GM12878 (cell line): ENCODE data around the gene INHA. TPM values are rescaled to one million over a fixed set of nuclear protein-coding genes. Genes with fewer than 3 reads are reported as not detected.

Experiments used
- ATAC-seq: fragments of 200-7000 bp; cut with Tn5 transposase; 3 replicates; pipeline ENCODE4 v1.9.1; 2020; ENCODE audit warnings: mild to moderate bottlenecking, moderate library complexity
- BruUV-seq: library from RNA; stranded (reverse); fragments of 400-500 nt; replicated peaks from 2 replicates; lab custom pipeline; 2021; lab: Mats Ljungman, UMichigan
- CTCF ChIA-PET: fragments of 300-600 bp; sonication (Branson Sonifier 250); formaldehyde crosslinking; extraction: SDS; loops from one replicate; lab custom pipeline; 2021; ENCODE audit warnings: inconsistent platforms; lab: Yijun Ruan, JAX
- POLR2A ChIA-PET: fragments of 350-600 bp; formaldehyde crosslinking; extraction: SDS; loops from one replicate; lab custom pipeline; 2021; ENCODE audit warnings: inconsistent platforms; lab: Charles Lee
- RAD21 ChIA-PET: fragments of 300-600 bp; sonication (Branson Sonifier 250); formaldehyde crosslinking; loops from one replicate; lab custom pipeline; 2023; ENCODE audit warnings: antibody characterized with exemption; ENCODE audit not compliant: unreplicated experiment; lab: Charles Lee
- SMC1A ChIA-PET: fragments of 300-600 bp; sonication (Branson Sonifier 250); formaldehyde crosslinking; loops from one replicate; lab custom pipeline; 2023; ENCODE audit not compliant: unreplicated experiment, uncharacterized antibody; lab: Charles Lee
- DNase-seq: peaks from one replicate; pipeline ENCODE4 v3.0.0-alpha.2; 2011; ENCODE audit warnings: low read depth, low spot score
- FAIRE-seq: peaks from 3 replicates; lab custom pipeline; 2011; peaks lifted over from hg19 to GRCh38; lab: Jason Lieb, UNC
- H2AFZ ChIP-seq: 2 replicates; pipeline ENCODE4 v1.6.0; 2011; ENCODE audit warnings: low read depth, low read length, control low read depth; ENCODE audit not compliant: control insufficient read depth
- H3K27ac ChIP-seq: 2 replicates; pipeline ENCODE4 v1.5.1; 2011; ENCODE audit warnings: control low read depth; ENCODE audit not compliant: control insufficient read depth, insufficient read depth
- H3K27me3 ChIP-seq, 2 experiments: replicated peaks in 1 of 2; 2 replicates each; pipeline versions ENCODE4 v1.6.0 to v1.6.1; 2011; ENCODE audit warnings: low read length in 1 of 2; ENCODE audit not compliant: control insufficient read depth in 2 of 2, insufficient read depth in 2 of 2
- H3K36me3 ChIP-seq, 2 experiments: 2 replicates each; pipeline ENCODE4 v1.5.1; 2011; ENCODE audit warnings: low read length in 1 of 2; ENCODE audit not compliant: control insufficient read depth in 2 of 2, insufficient read depth in 2 of 2
- H3K4me1 ChIP-seq: 2 replicates; pipeline ENCODE4 v1.6.1; 2011; ENCODE audit warnings: mild to moderate bottlenecking, low read length, moderate library complexity, mixed read lengths; ENCODE audit not compliant: control insufficient read depth, insufficient read depth
- H3K4me2 ChIP-seq: 2 replicates; pipeline ENCODE4 v1.6.0; 2011; ENCODE audit warnings: control low read depth; ENCODE audit not compliant: control insufficient read depth, insufficient read depth
- H3K4me3 ChIP-seq: fragments of 200-600 bp; sonication (generic); 2 replicates; pipeline ENCODE4 v1.5.1; 2016
- H3K79me2 ChIP-seq: 2 replicates; pipeline ENCODE4 v1.6.0; 2011; ENCODE audit warnings: low read length; ENCODE audit not compliant: control insufficient read depth, insufficient read depth
- H3K9ac ChIP-seq: 2 replicates; pipeline ENCODE4 v1.8.0; 2011; ENCODE audit warnings: low read length, control low read depth, mixed read lengths; ENCODE audit not compliant: control insufficient read depth, insufficient read depth
- H3K9me3 ChIP-seq: replicated peaks from 3 replicates; pipeline ENCODE4 v1.5.1; 2011; ENCODE audit warnings: mild to moderate bottlenecking, low read length; ENCODE audit not compliant: control insufficient read depth, insufficient read depth
- H4K20me1 ChIP-seq: 2 replicates; pipeline ENCODE4 v1.6.0; 2011; ENCODE audit not compliant: control insufficient read depth, insufficient read depth
- CBX3 ChIP-seq: fragments of 200-600 bp; sonication (generic); IDR thresholded peaks from 2 replicates; pipeline ENCODE4 v1.6.1; 2016; ENCODE audit warnings: low read depth, borderline replicate concordance
- IRF3 ChIP-seq: fragments of 450-650 bp; IDR thresholded peaks from 2 replicates; pipeline ENCODE4 v1.6.1; 2014; ENCODE audit warnings: mild to moderate bottlenecking
- MAX ChIP-seq: IDR thresholded peaks from 2 replicates; pipeline ENCODE4 v1.6.1; 2012; ENCODE audit warnings: low read depth, low read length, improper control_type of control experiment
- MTA3 ChIP-seq: IDR thresholded peaks from 2 replicates; pipeline ENCODE4 v1.6.1; 2012; ENCODE audit warnings: low read length, inconsistent platforms, borderline replicate concordance
- PML ChIP-seq: IDR thresholded peaks from 2 replicates; pipeline ENCODE4 v1.6.1; 2012; ENCODE audit warnings: low read length, inconsistent platforms
- RBBP5 ChIP-seq: fragments of 200-600 bp; sonication (generic); conservative IDR thresholded peaks from 2 replicates; pipeline ENCODE4 v1.6.1; 2016
- RFX5 ChIP-seq: IDR thresholded peaks from 2 replicates; pipeline ENCODE4 v1.6.1; 2011; ENCODE audit warnings: low read depth, low read length, improper control_type of control experiment
- SIX5 ChIP-seq: IDR thresholded peaks from 2 replicates; pipeline ENCODE4 v1.6.1; 2011; ENCODE audit warnings: mild to moderate bottlenecking, low read depth, low read length, moderate library complexity; ENCODE audit not compliant: severe bottlenecking
- SUPT20H ChIP-seq: IDR thresholded peaks from 2 replicates; pipeline ENCODE4 v1.6.1; 2011; ENCODE audit warnings: low read depth, mild to moderate bottlenecking, low read length, moderate library complexity, borderline replicate concordance; ENCODE audit not compliant: control insufficient read depth
- WGBS: methylation state at CpG from one replicate; pipeline ENCODE4 v1.1.6; 2016; ENCODE audit warnings: low lambda C conversion rate; ENCODE audit not compliant: insufficient replicate concordance, insufficient coverage; ENCODE audit errors: missing lambda C conversion rate; 5-methylcytosine and 5-hydroxymethylcytosine counted together
- in situ Hi-C: fragments of 300-500 bp; cut with MboI; formaldehyde crosslinking; loops from 9 replicates; pipeline ENCODE4 v1.14.3; 2018; ENCODE audit warnings: mixed read lengths
- intact Hi-C: fragments of 100-400 bp; cut with micrococcal nuclease; formaldehyde crosslinking; loops from one replicate; pipeline ENCODE4 v1.14.2; 2022; ENCODE audit not compliant: unreplicated experiment
- polyA plus RNA-seq, 11 experiments: library from polyadenylated mRNA; depleted of rRNA in 4 of 11; unstranded in 6 of 11; stranded (reverse) in 5 of 11; fragments of >200 nt; fragmentation: Nextera tagmentation in 4 of 11; fragmentation: Illumina TruSeq in 1 of 11; extraction: Ambion mirVana in 4 of 11; extraction: Trizol in 1 of 11; gene quantifications; 1 replicate in 1 of 11; 2 replicates in 10 of 11; pipeline versions ENCODE4 v1.2.1 to v1.2.3, GENCODE V29; 2011 to 2016; ENCODE audit warnings: inconsistent platforms in 2 of 11, missing spikeins in 2 of 11, low read depth in 1 of 11
- total RNA-seq, 4 experiments: library from RNA; depleted of rRNA in 3 of 4; stranded (reverse); fragments of >200 nt in 3 of 4; fragmentation: Illumina TruSeq in 1 of 4; extraction: Trizol in 1 of 4; gene quantifications; 2 replicates each; pipeline versions ENCODE4 v1.2.1 to v1.2.3, GENCODE V29; 2013 to 2021
- TF ChIP-seq, protein P1 (sequence below): IDR thresholded peaks from 2 replicates; pipeline ENCODE4 v1.6.1; 2012; ENCODE audit warnings: mild to moderate bottlenecking, low read depth, low read length
- TF ChIP-seq, protein P2 (sequence below): fragments of 450-650 bp; IDR thresholded peaks from 2 replicates; pipeline ENCODE4 v1.6.1; 2017; ENCODE audit warnings: mild to moderate bottlenecking, moderate library complexity

The INHA gene
- total and polyA plus RNA-seq, 10 of the 15 experiments (the other 5 are each of a cell fraction or from before 2014, with no cell fraction given), result not detected

- intact Hi-C loops, result no loop called here
- SMC1A ChIA-PET, result no interaction called here
- Histone ChIP-seq H3K4me2 (no peak overlapping the region), H2AFZ (no peak overlapping the region), H3K4me1 (no peaks in the 10 kb centered on the region), H3K27ac (no peak overlapping the region), H3K9me3 (no peaks in the 10 kb centered on the region), H3K36me3 (no peaks in the 10 kb centered on the region), H3K4me3 (no peak overlapping the region), H4K20me1 (no peaks in the 10 kb centered on the region), H3K27me3 (peaks cover 0 to 3% of the 10 kb centered on the region in 2 experiments; a peak in 2 of 4 replicates), H3K9ac (no peak overlapping the region), H3K79me2 (no peaks in the 10 kb centered on the region)
- CTCF ChIA-PET, result no interaction called here
- ATAC-seq (no peak), DNase-seq (no peak), FAIRE-seq (no peak)
- 27% methylated on average over 21 of the region's 21 CpGs for WGBS
- POLR2A ChIA-PET, result no interaction called here
- no TSS peak for BruUV-seq
- in situ Hi-C loops, result no loop called here
- RAD21 ChIA-PET, result no interaction called here
- TF ChIP-seq PML, result no peak
- TF ChIP-seq, protein P1, sequence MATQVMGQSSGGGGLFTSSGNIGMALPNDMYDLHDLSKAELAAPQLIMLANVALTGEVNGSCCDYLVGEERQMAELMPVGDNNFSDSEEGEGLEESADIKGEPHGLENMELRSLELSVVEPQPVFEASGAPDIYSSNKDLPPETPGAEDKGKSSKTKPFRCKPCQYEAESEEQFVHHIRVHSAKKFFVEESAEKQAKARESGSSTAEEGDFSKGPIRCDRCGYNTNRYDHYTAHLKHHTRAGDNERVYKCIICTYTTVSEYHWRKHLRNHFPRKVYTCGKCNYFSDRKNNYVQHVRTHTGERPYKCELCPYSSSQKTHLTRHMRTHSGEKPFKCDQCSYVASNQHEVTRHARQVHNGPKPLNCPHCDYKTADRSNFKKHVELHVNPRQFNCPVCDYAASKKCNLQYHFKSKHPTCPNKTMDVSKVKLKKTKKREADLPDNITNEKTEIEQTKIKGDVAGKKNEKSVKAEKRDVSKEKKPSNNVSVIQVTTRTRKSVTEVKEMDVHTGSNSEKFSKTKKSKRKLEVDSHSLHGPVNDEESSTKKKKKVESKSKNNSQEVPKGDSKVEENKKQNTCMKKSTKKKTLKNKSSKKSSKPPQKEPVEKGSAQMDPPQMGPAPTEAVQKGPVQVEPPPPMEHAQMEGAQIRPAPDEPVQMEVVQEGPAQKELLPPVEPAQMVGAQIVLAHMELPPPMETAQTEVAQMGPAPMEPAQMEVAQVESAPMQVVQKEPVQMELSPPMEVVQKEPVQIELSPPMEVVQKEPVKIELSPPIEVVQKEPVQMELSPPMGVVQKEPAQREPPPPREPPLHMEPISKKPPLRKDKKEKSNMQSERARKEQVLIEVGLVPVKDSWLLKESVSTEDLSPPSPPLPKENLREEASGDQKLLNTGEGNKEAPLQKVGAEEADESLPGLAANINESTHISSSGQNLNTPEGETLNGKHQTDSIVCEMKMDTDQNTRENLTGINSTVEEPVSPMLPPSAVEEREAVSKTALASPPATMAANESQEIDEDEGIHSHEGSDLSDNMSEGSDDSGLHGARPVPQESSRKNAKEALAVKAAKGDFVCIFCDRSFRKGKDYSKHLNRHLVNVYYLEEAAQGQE, result no peak
- TF ChIP-seq RFX5, result no peak
- no peak for TF ChIP-seq IRF3
- TF ChIP-seq SUPT20H, result no peak
- TF ChIP-seq MTA3, result no peak
- no peak for TF ChIP-seq RBBP5
- TF ChIP-seq, protein P2, sequence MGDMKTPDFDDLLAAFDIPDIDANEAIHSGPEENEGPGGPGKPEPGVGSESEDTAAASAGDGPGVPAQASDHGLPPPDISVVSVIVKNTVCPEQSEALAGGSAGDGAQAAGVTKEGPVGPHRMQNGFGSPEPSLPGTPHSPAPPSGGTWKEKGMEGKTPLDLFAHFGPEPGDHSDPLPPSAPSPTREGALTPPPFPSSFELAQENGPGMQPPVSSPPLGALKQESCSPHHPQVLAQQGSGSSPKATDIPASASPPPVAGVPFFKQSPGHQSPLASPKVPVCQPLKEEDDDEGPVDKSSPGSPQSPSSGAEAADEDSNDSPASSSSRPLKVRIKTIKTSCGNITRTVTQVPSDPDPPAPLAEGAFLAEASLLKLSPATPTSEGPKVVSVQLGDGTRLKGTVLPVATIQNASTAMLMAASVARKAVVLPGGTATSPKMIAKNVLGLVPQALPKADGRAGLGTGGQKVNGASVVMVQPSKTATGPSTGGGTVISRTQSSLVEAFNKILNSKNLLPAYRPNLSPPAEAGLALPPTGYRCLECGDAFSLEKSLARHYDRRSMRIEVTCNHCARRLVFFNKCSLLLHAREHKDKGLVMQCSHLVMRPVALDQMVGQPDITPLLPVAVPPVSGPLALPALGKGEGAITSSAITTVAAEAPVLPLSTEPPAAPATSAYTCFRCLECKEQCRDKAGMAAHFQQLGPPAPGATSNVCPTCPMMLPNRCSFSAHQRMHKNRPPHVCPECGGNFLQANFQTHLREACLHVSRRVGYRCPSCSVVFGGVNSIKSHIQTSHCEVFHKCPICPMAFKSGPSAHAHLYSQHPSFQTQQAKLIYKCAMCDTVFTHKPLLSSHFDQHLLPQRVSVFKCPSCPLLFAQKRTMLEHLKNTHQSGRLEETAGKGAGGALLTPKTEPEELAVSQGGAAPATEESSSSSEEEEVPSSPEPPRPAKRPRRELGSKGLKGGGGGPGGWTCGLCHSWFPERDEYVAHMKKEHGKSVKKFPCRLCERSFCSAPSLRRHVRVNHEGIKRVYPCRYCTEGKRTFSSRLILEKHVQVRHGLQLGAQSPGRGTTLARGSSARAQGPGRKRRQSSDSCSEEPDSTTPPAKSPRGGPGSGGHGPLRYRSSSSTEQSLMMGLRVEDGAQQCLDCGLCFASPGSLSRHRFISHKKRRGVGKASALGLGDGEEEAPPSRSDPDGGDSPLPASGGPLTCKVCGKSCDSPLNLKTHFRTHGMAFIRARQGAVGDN, result no peak
- no peak for TF ChIP-seq SIX5
- TF ChIP-seq CBX3, result no peak
- TF ChIP-seq MAX, result no peak
Observed at GRCh38 chr2:219565130-219566080, 6.7 kb upstream of the INHA start.
